Thymus (tissue), 14 donors: Measurements from ENCODE around the gene CRNKL1. TPM values are rescaled to one million over a fixed set of nuclear protein-coding genes. Genes with fewer than 3 reads are reported as not detected.

Source experiments
- DNase-seq, 9 donors: peaks; one replicate each; pipeline ENCODE4 v3.0.0-alpha.2; 2013; ENCODE audit warnings: low spot score in 9 of 9, low read depth in 6 of 9, missing footprints in 1 of 9
- H3K27ac ChIP-seq, 2 donors: one replicate each; pipeline ENCODE4 v1.5.1; 2013; ENCODE audit warnings: control low read depth in 1 of 2, low read depth in 1 of 2, low read length in 1 of 2, mild to moderate bottlenecking in 1 of 2, moderate library complexity in 1 of 2
- H3K27me3 ChIP-seq, 2 donors: one replicate each; pipeline ENCODE4 v1.5.1; 2013; ENCODE audit warnings: low read length in 1 of 2; ENCODE audit not compliant: control insufficient read depth in 2 of 2, insufficient read depth in 1 of 2
- H3K36me3 ChIP-seq, 2 donors: one replicate each; pipeline ENCODE4 v1.5.1; 2013; ENCODE audit warnings: low read length in 1 of 2, mild to moderate bottlenecking in 1 of 2, moderate library complexity in 1 of 2; ENCODE audit not compliant: control insufficient read depth in 2 of 2, insufficient read depth in 2 of 2
- H3K4me1 ChIP-seq, 2 donors: one replicate each; pipeline ENCODE4 v1.5.1; 2013; ENCODE audit warnings: low read length in 2 of 2; ENCODE audit not compliant: control insufficient read depth in 2 of 2, insufficient read depth in 2 of 2
- H3K4me3 ChIP-seq, 2 donors: one replicate each; pipeline ENCODE4 v1.5.1; 2013; ENCODE audit warnings: low read length in 2 of 2, control low read depth in 1 of 2, mild to moderate bottlenecking in 1 of 2
- H3K9me3 ChIP-seq, 2 donors: one replicate each; pipeline ENCODE4 v1.5.1; 2013; ENCODE audit warnings: low read length in 1 of 2, mild to moderate bottlenecking in 1 of 2; ENCODE audit not compliant: control insufficient read depth in 2 of 2, insufficient read depth in 1 of 2
- WGBS: extraction: QIAGEN DNeasy Blood & Tissue Kit; methylation state at CpG from one replicate; pipeline ENCODE4 v1.1.7; 2013; 5-methylcytosine and 5-hydroxymethylcytosine counted together
- long read RNA-seq, 10 donors: transcript quantifications; one replicate each; lab custom pipeline, GENCODE V29; 2026
- polyA plus RNA-seq: library from polyadenylated mRNA; stranded (reverse); fragments of 200-250 nt; gene quantifications from one replicate; pipeline ENCODE4 v1.2.3, GENCODE V29; 2013
- total RNA-seq: library from RNA; stranded (reverse); fragments of 120-200 nt; gene quantifications from one replicate; pipeline ENCODE4 v1.2.4, GENCODE V29; 2013
- donor health status: healthy.

CRNKL1 gene
- 30.4 TPM for total RNA-seq
- 27.7 TPM for polyA plus RNA-seq
- long read RNA-seq, donor 1 = 0 reads
- long read RNA-seq, donor 2, full-length matches to known transcripts = 12 of 40 reads
- long read RNA-seq, donor 2, partial matches to known transcripts = 28 of 40 reads
- long read RNA-seq, donor 2, other reads (novel, unspliced or antisense) = 0 of 40 reads
- long read RNA-seq, donor 3, full-length matches to known transcripts = 6 of 20 reads
- long read RNA-seq, donor 3, partial matches to known transcripts = 14 of 20 reads
- long read RNA-seq, donor 3, other reads (novel, unspliced or antisense) = 0 of 20 reads
- long read RNA-seq, donor 4, full-length matches to known transcripts = 3 of 9 reads
- long read RNA-seq, donor 4, partial matches to known transcripts = 6 of 9 reads
- long read RNA-seq, donor 4, other reads (novel, unspliced or antisense) = 0 of 9 reads
- long read RNA-seq, donor 5, full-length matches to known transcripts = 5 of 45 reads
- long read RNA-seq, donor 5, partial matches to known transcripts = 40 of 45 reads
- long read RNA-seq, donor 5, other reads (novel, unspliced or antisense) = 0 of 45 reads
- long read RNA-seq, donor 6, full-length matches to known transcripts = 7 of 7 reads
- long read RNA-seq, donor 6, partial matches to known transcripts = 0 of 7 reads
- long read RNA-seq, donor 6, other reads (novel, unspliced or antisense) = 0 of 7 reads
- long read RNA-seq, donor 7, full-length matches to known transcripts = 15 of 15 reads
- long read RNA-seq, donor 7, partial matches to known transcripts = 0 of 15 reads
- long read RNA-seq, donor 7, other reads (novel, unspliced or antisense) = 0 of 15 reads
- long read RNA-seq, donor 8, full-length matches to known transcripts = 5 of 5 reads
- long read RNA-seq, donor 8, partial matches to known transcripts = 0 of 5 reads
- long read RNA-seq, donor 8, other reads (novel, unspliced or antisense) = 0 of 5 reads
- long read RNA-seq, donor 9, full-length matches to known transcripts = 5 of 11 reads
- long read RNA-seq, donor 9, partial matches to known transcripts = 6 of 11 reads
- long read RNA-seq, donor 9, other reads (novel, unspliced or antisense) = 0 of 11 reads
- long read RNA-seq, donor 10, full-length matches to known transcripts = 2 of 2 reads
- long read RNA-seq, donor 10, partial matches to known transcripts = 0 of 2 reads
- long read RNA-seq, donor 10, other reads (novel, unspliced or antisense) = 0 of 2 reads

DNA sequence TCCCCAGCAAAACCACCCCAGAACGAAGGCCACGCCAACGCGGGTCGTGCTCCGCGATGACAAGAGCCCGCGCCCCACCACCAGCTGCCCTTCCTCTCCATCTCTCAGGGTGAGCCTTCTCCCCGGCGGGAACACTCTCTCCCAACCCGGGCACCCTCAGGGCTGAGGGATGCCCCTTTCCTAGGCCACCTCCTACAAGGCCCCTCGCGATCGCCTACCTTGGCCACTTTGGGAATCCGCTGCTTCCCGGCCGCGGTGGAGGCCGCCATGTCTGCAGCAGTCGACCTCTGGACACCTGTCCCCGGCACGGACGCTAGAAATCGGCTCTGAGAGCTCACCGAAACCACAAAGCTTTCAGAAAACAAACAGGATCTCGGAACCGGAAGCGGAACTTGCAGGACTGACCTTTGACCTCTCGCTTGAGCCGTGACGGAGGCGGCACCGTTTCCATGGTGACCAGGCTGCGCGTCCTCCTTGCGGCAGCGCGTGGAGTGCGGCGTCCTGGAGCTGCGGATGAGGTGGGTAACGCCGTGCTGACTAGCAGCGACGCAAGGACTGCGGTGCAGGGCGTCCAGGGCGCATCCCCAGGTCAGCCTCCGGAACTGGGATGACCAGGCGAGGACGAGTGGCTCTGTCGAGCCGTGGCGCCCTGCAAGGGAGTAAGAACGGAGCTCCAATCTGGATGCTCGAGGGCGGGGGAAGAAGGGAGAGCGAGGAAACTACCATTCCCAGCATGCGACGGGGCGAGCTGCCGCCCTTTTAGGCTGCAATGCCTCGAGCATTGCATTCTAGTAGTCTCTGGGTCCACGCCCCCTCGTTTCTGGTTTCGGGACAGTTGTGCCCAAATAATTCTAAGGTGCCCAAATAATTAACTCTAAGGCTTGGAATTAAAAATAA is at the start of gene CRNKL1, which contains the start of gene CFAP61:
TSS of gene CRNKL1 (minus strand) at position 393 of the 897 bp plus-strand sequence. CDS start at position 269, 124 bp downstream.
TSS of gene CFAP61 (plus strand) at position 459 of the 897 bp plus-strand sequence. CDS start 4,122 bp downstream, outside the sequence.
- WGBS = under 1% methylated on average over 67 of the region's 67 CpGs
- Histone ChIP-seq H3K27ac (peak within 1 kb of the TSS; percentile 83 to 90), H3K4me1 (peaks cover 2 to 5% of the 10 kb centered on the region in 2 donors), H3K4me3 (peak within 1 kb of the TSS; percentile 94 to 97), H3K9me3 (no peaks in the 10 kb centered on the region), H3K27me3 (no peaks in the 10 kb centered on the region), H3K36me3 (peaks cover 14 to 26% of the 10 kb centered on the region in 2 donors)
- peak; percentile 96 to 100 (median 98) for DNase-seq

DNA sequence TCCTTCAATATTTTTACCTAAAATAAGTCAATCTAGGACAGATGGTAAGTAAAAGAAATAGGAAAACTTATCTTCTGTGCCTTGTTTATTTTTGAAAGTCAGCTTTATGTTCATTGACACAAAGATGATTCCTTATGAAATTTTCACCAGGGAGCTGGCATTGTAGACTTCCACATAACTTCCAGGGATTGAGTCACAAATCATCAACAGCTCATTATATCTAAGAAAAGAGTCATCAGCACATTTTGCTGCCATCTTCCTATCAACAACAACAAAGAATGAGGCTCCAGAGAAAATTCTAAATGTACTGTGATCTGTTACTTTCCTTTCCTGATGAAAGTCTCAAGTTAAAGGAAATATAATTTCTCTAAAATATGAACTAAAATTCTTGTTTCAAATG is 48.6 kb upstream of the CRNKL1 start:
- no peak overlapping the region for H3K4me3 ChIP-seq
- no peak for DNase-seq
- no peaks in the 10 kb centered on the region for H3K27me3 ChIP-seq

DNA sequence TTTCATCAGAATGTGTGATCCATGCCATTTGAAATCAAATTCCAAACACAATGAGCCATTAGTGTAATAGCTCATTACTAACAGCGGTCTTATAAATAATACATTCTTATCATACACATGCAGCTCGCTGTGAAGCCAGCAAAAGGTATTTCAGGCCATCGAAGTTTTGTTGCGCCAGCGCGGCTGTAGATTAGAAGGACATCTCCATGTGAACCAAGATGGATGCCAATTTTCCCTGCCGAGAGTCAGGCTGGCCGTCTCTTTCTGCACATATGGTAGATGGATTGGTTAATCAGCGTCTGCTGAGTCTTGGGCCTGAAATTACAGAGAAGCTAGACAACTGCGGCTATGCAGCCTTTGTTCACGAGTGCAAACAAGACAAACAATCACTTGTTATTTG is 44.2 kb upstream of the CRNKL1 start:
- H3K27ac ChIP-seq = no peak overlapping the region
- no peaks in the 10 kb centered on the region for H3K4me1 ChIP-seq
- no peaks in the 10 kb centered on the region for H3K27me3 ChIP-seq
- no peaks in the 10 kb centered on the region for H3K36me3 ChIP-seq
- no peak overlapping the region for H3K4me3 ChIP-seq
- DNase-seq = no peak
- 97% methylated on average over 11 of the region's 11 CpGs for WGBS
- no peaks in the 10 kb centered on the region for H3K9me3 ChIP-seq

More for the DNA sequence above, 48.6 kb upstream of the CRNKL1 start:
- no peaks in the 10 kb centered on the region for H3K9me3 ChIP-seq
- no peak overlapping the region for H3K27ac ChIP-seq
- no peaks in the 10 kb centered on the region for H3K36me3 ChIP-seq
- H3K4me1 ChIP-seq = no peaks in the 10 kb centered on the region

DNA sequence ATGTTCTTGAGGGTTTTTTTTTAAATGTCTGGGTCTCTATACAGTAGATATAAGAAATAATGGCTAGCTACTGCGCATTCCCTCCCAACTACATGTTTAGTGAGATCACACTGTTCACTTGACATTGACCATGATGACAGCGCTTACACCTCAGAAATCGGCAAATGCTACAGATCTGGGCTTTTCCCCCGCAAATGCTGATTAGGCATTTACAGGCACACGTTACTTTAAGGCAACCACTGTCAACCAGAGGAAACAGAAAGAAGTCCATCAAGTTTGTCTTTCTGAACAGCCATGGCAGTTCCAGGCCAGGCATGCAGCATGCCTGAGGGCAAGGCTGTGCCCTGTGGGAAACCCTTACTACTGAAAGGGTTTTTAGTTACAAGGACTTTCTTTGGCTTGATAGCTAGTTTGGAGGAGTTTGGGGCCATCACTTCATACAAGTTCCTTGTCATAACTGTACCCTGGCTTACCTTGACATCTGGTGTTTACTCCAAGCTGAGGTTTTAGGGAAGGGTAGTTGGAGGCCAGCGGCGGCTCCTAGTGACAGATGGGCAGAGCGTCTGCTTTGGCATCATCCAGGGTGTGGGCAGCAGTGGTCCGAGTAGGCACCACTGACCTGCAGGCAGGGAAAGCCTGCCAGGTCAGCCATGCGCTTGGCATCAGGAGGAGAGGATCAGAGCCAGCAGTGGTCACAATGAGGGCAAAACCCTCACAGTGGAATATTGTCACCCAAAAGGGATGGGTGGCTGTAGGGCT is 43.0 kb upstream of the CRNKL1 start:
- WGBS = 96% methylated on average over 10 of the region's 10 CpGs
- Histone ChIP-seq H3K4me3 (no peak overlapping the region), H3K27me3 (no peaks in the 10 kb centered on the region), H3K27ac (no peak overlapping the region), H3K36me3 (no peaks in the 10 kb centered on the region), H3K4me1 (no peaks in the 10 kb centered on the region), H3K9me3 (peaks cover 0 to 3% of the 10 kb centered on the region in 2 donors)
- no peak for DNase-seq

DNA sequence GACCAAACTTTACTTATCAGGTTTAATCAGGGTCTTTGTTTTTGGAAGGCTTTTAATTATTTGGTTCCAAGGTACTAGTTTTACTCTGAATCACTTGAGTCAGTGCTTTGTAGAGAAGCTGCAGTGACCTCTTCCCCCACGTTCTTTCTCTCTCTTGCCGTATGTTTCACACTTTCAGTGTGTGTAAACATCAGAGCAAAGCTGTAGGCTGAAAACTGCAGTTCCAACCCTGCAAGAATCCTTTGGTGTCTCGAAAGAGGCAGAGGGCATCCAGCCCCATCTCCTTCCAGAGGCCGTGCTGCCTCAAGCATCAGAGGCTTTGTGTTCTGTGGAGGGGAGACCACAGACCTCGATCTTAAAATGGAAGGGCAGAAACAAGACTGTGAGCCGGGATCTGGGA is 42.1 kb upstream of the CRNKL1 start:
- DNase-seq = no peak
- no peaks in the 10 kb centered on the region for H3K4me1 ChIP-seq
- peaks cover 0 to 3% of the 10 kb centered on the region in 2 donors for H3K9me3 ChIP-seq
- H3K4me3 ChIP-seq = no peak overlapping the region
- no peaks in the 10 kb centered on the region for H3K27me3 ChIP-seq
- WGBS = 91% methylated on average over 6 of the region's 6 CpGs
- H3K27ac ChIP-seq = no peak overlapping the region
- no peaks in the 10 kb centered on the region for H3K36me3 ChIP-seq

DNA sequence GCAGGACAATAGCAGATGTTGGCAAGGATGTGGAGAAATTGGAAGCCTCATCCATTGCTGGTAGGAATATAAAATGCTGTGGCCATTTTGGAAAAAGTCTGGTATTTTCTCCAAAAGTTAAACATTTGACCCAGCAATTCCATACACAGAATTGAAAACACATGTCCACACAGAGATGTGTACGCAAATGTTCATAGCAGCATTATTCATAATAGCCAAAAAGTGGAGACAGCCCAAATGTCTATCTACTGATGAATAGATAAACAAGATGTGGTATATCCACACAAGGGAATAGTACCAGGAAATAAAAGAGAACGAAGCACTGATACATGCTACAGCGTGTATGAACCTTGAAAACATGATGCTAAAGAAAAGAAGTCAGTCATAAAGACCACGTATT is 40.6 kb upstream of the CRNKL1 start:
- 95% methylated on average over 4 of the region's 4 CpGs for WGBS
- Histone ChIP-seq H3K4me1 (no peaks in the 10 kb centered on the region), H3K4me3 (no peak overlapping the region), H3K27me3 (no peaks in the 10 kb centered on the region), H3K27ac (no peak overlapping the region), H3K36me3 (no peaks in the 10 kb centered on the region), H3K9me3 (peaks cover 0 to 3% of the 10 kb centered on the region in 2 donors)
- no peak for DNase-seq

DNA sequence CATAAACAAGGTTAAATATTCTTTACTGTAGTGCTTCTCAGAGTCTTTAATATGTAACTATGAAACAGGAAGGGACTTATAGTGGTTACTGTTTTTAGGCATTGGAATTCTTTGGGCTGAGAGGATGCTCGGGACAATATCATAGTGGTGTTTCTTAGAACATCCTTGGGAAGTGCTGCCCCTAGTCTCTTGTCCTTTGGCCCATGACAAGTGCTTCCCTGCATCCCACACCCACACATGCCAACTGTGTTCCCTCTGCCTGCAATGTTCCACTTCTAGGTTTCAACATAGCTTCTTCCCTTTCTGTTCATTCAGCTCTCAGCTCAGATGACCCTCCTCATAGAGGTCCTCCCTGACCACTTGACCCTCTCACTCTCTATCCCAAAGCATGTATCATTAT is 37.7 kb upstream of the CRNKL1 start:
- H3K4me3 ChIP-seq = no peak overlapping the region
- no peak for DNase-seq
- no peak overlapping the region for H3K27ac ChIP-seq
- peaks cover 0 to 3% of the 10 kb centered on the region in 2 donors for H3K9me3 ChIP-seq
- H3K4me1 ChIP-seq = no peaks in the 10 kb centered on the region
- H3K36me3 ChIP-seq = no peaks in the 10 kb centered on the region
- H3K27me3 ChIP-seq = no peaks in the 10 kb centered on the region
- 93% methylated on average over 1 of the region's 1 CpG for WGBS
